HepG2 (cell line): Measurements from ENCODE around the gene MYO7A. TPM values are rescaled to one million over a fixed set of nuclear protein-coding genes. Genes with fewer than 3 reads are reported as not detected.

Source experiments
- ATAC-seq: fragments of 200-7000 bp; cut with Tn5 transposase; 3 replicates; pipeline ENCODE4 v1.9.1; 2020; ENCODE audit warnings: mild to moderate bottlenecking, moderate library complexity
- BruUV-seq: library from RNA; stranded (reverse); fragments of 400-500 nt; replicated peaks from 2 replicates; lab custom pipeline; 2021; lab: Mats Ljungman, UMichigan
- CTCF ChIA-PET: fragments of 300-600 bp; formaldehyde crosslinking; extraction: SDS; loops from one replicate; lab custom pipeline; 2021; ENCODE audit warnings: low total read pairs, inconsistent platforms, low intra/inter-chr PET ratio; lab: Yijun Ruan, JAX
- POLR2A ChIA-PET: fragments of 350-600 bp; sonication (Branson Sonifier 250); formaldehyde crosslinking; loops from one replicate; lab custom pipeline; 2020; ENCODE audit warnings: antibody characterized with exemption, inconsistent platforms; lab: Yijun Ruan, JAX
- DNase-seq: peaks from one replicate; pipeline ENCODE4 v3.0.0-alpha.2; 2015; ENCODE audit warnings: low spot score
- FAIRE-seq: peaks from 3 replicates; lab custom pipeline; 2011; peaks lifted over from hg19 to GRCh38; lab: Jason Lieb, UNC
- H2AFZ ChIP-seq: one replicate; pipeline ENCODE4 v1.6.1; 2011; ENCODE audit warnings: low read length, inconsistent platforms
- H3K27ac ChIP-seq: fragments of 300-600 bp; 3 replicates; pipeline ENCODE4 v1.8.0; 2011; ENCODE audit warnings: mixed run types, mild to moderate bottlenecking, mixed read lengths, low read length, inconsistent platforms; ENCODE audit not compliant: insufficient read depth; ENCODE audit errors: extremely low read length
- H3K27me3 ChIP-seq, 2 experiments: fragments of 200-600 bp in 1 of 2; 2 replicates in 1 of 2; 3 replicates in 1 of 2; pipeline versions ENCODE4 v1.6.0 to v1.8.0; 2011; ENCODE audit warnings: low read length in 2 of 2, mild to moderate bottlenecking in 2 of 2, moderate library complexity in 2 of 2, inconsistent platforms in 1 of 2; ENCODE audit not compliant: insufficient read depth in 2 of 2, control insufficient read depth in 1 of 2
- H3K36me3 ChIP-seq, 2 experiments: fragments of 200-600 bp in 1 of 2; replicated peaks in 1 of 2; 2 replicates in 1 of 2; 3 replicates in 1 of 2; pipeline versions ENCODE4 v1.5.1 to v1.8.0; 2011; ENCODE audit warnings: low read length in 2 of 2, inconsistent platforms in 1 of 2; ENCODE audit not compliant: insufficient read depth in 2 of 2, control insufficient read depth in 1 of 2
- H3K4me1 ChIP-seq: 2 replicates; pipeline ENCODE4 v1.5.1; 2012; ENCODE audit warnings: low read length, inconsistent platforms; ENCODE audit not compliant: insufficient read depth
- H3K4me2 ChIP-seq: 2 replicates; pipeline ENCODE4 v1.6.0; 2011; ENCODE audit warnings: low read depth, low read length, inconsistent platforms
- H3K4me3 ChIP-seq, 3 experiments: fragments of 200-600 bp in 1 of 3; sonication (generic), shearing (Covaris generic) in 1 of 3; replicated peaks in 1 of 3; 2 replicates each; pipeline ENCODE4 v1.5.1; 2011 to 2016; ENCODE audit warnings: low read length in 3 of 3, inconsistent platforms in 2 of 3, low read depth in 2 of 3, mild to moderate bottlenecking in 2 of 3, control low read depth in 1 of 3, mixed read lengths in 1 of 3; ENCODE audit not compliant: insufficient read depth in 1 of 3
- H3K79me2 ChIP-seq: one replicate; pipeline ENCODE4 v1.6.1; 2011; ENCODE audit warnings: low read length, inconsistent platforms; ENCODE audit not compliant: insufficient read depth
- H3K9ac ChIP-seq: 2 replicates; pipeline ENCODE4 v1.6.0; 2011; ENCODE audit warnings: mild to moderate bottlenecking, low read depth, low read length, inconsistent platforms; ENCODE audit not compliant: insufficient read depth
- H3K9me3 ChIP-seq: 2 replicates; pipeline ENCODE4 v1.5.1; 2012; ENCODE audit warnings: mild to moderate bottlenecking, low read length
- H4K20me1 ChIP-seq: 2 replicates; pipeline ENCODE4 v1.6.0; 2011; ENCODE audit warnings: inconsistent platforms, mild to moderate bottlenecking, low read length, moderate library complexity; ENCODE audit not compliant: insufficient read depth
- ASH2L ChIP-seq: fragments of 300-600, 200-600 bp; sonication (generic); IDR thresholded peaks from 2 replicates; pipeline ENCODE4 v1.7.0; 2017; ENCODE audit warnings: low read depth, mild to moderate bottlenecking, moderate library complexity, mixed read lengths, low read length; ENCODE audit not compliant: insufficient read length
- NFIC ChIP-seq: IDR thresholded peaks from 2 replicates; pipeline ENCODE4 v1.6.1; 2012; ENCODE audit warnings: mild to moderate bottlenecking, low read length, inconsistent platforms
- ZNF253 ChIP-seq: sonication (generic); formaldehyde crosslinking; IDR thresholded peaks from 2 replicates; pipeline ENCODE4 v1.8.0; 2022; ENCODE audit warnings: mild to moderate bottlenecking, missing genetic modification reagents, borderline replicate concordance
- ZNF746 ChIP-seq: sonication (generic); formaldehyde crosslinking; IDR thresholded peaks from 2 replicates; pipeline ENCODE4 v1.8.0; 2022; ENCODE audit warnings: mild to moderate bottlenecking, missing genetic modification reagents
- WGBS: methylation state at CpG from one replicate; pipeline ENCODE4 v1.1.6; 2017; ENCODE audit warnings: low lambda C conversion rate; 5-methylcytosine and 5-hydroxymethylcytosine counted together
- in situ Hi-C: cut with HindIII; loops from 2 replicates; pipeline ENCODE4 v1.10.0; 2017; ENCODE audit warnings: low pct_unique_long_range_greater_than_20kb; ENCODE audit not compliant: extremely low pct_ligation_motif_present
- intact Hi-C: fragments of 100-400 bp; cut with micrococcal nuclease; formaldehyde crosslinking; loops from one replicate; pipeline ENCODE4 v1.10.0; 2022; ENCODE audit not compliant: unreplicated experiment
- polyA plus RNA-seq, 8 experiments: library from polyadenylated mRNA; depleted of rRNA in 3 of 8; stranded (reverse) in 7 of 8; unstranded in 1 of 8; fragments of >200 nt; fragmentation: Illumina TruSeq in 4 of 8; extraction: Trizol in 4 of 8; gene quantifications; 2 replicates each; pipeline versions ENCODE4 v1.2.1 to v1.2.3, GENCODE V29; 2011 to 2016; ENCODE audit warnings: low read depth in 4 of 8, missing spikeins in 1 of 8, mixed read lengths in 1 of 8; ENCODE audit not compliant: insufficient read depth in 1 of 8
- total RNA-seq, 5 experiments: library from RNA; depleted of rRNA; stranded (reverse); fragments of >200 nt; fragmentation: Illumina TruSeq; extraction: Trizol; gene quantifications; 2 replicates each; pipeline ENCODE4 v1.2.3, GENCODE V29; 2016; ENCODE audit warnings: low read depth in 1 of 5
- TF ChIP-seq, protein P1 (sequence below): sonication (generic); formaldehyde crosslinking; IDR thresholded peaks from 2 replicates; pipeline ENCODE4 v1.4.0; 2020; ENCODE audit warnings: missing genetic modification reagents
- TF ChIP-seq, protein P2 (sequence below): sonication (generic); formaldehyde crosslinking; IDR thresholded peaks from 2 replicates; pipeline ENCODE4 v1.5.0; 2020; ENCODE audit warnings: mild to moderate bottlenecking, missing genetic modification reagents
- TF ChIP-seq, protein P3 (sequence below), 2 experiments: fragments of 450-650 bp in 1 of 2; sonication (generic) in 1 of 2; formaldehyde crosslinking; IDR thresholded peaks; 2 replicates each; pipeline versions ENCODE4 v1.5.0 to v1.8.0; 2020 to 2022; ENCODE audit warnings: mild to moderate bottlenecking in 1 of 2, missing genetic modification reagents in 1 of 2
- TF ChIP-seq, protein P4 (sequence below): sonication (generic); formaldehyde crosslinking; IDR thresholded peaks from 2 replicates; pipeline ENCODE4 v1.4.0; 2020; ENCODE audit warnings: mild to moderate bottlenecking, missing genetic modification reagents

Gene MYO7A
- total and polyA plus RNA-seq, 2 of the 13 experiments (the other 11 are each of a cell fraction or from before 2014, with no cell fraction given), result 7.5 to 10.0 TPM

DNA sequence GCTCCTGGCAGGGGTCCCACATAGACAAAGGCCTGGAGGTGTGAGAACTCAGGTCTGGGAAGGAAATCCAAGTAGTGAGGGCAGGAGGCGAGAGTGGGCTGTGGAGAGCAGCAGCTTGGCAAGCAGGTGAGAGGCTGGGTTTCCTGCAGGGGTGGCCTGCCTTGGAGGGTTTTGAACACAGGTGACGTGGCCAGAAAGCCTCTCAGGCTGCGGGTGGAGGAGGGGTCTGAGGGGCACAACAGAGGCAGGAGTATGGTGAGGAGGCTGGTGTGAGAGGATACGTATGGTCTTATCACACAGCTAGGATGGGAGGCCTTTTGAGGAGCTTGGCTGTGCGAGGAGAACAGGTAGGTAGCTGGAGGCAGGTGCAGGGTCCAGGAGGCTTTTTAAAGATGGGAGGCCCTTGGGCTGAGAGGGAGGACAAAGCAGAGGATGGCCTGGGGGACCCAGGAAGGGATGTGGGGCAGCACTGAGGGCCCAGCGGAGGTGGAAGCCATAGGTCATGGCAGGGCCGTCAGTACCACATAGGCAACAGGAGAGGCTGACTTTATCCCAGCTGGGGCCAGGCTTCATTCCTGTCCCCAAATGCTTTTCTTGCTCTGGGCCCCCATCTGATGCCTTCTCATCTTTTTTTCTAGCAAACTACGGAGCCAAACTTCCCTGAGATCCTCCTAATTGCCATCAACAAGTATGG is 84.4 kb downstream of the MYO7A start (continued):
- TF ChIP-seq, protein P1, sequence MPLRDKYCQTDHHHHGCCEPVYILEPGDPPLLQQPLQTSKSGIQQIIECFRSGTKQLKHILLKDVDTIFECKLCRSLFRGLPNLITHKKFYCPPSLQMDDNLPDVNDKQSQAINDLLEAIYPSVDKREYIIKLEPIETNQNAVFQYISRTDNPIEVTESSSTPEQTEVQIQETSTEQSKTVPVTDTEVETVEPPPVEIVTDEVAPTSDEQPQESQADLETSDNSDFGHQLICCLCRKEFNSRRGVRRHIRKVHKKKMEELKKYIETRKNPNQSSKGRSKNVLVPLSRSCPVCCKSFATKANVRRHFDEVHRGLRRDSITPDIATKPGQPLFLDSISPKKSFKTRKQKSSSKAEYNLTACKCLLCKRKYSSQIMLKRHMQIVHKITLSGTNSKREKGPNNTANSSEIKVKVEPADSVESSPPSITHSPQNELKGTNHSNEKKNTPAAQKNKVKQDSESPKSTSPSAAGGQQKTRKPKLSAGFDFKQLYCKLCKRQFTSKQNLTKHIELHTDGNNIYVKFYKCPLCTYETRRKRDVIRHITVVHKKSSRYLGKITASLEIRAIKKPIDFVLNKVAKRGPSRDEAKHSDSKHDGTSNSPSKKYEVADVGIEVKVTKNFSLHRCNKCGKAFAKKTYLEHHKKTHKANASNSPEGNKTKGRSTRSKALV (CRISPR knock-in tag), result no peak

DNA sequence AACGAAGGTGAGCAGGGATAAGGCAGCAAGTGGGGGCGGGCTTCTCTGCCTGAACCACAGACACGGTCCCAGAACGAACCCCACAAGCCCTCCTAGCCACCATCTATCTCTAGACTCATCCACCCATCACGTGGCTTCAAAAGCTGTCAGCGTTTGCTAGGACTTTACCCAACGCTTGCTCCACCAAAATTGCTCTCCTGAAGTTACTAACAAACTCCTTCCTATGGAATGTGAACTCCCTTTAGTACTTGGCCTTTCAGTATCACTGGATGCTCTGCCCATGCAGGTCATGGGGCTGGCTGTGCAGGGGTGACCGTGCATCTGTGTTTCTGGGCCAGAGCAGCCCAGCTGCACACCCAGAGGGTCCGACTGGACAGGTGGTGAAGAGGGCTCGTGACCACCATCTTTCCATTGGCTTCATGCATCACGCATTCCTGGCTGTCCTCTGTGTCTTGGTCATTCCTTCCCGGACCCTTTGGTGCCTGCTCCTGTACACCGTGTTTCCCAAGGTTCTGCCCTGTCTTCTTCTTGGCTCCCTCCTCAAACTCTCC is 85.1 kb downstream of the MYO7A start:
- no peaks in the 10 kb centered on the region for H3K79me2 ChIP-seq
- WGBS, result 82% methylated on average over 13 of the region's 13 CpGs
- no peak overlapping the region for H3K9ac ChIP-seq
- H2AFZ ChIP-seq, result no peak overlapping the region
- H3K4me3 ChIP-seq, result no peak overlapping the region
- FAIRE-seq (no peak), DNase-seq (no peak), ATAC-seq (no peak)
- H3K4me2 ChIP-seq, result no peak overlapping the region
- H3K27me3 ChIP-seq, result no peaks in the 10 kb centered on the region
- H3K9me3 ChIP-seq, result no peaks in the 10 kb centered on the region
- ChIA-PET POLR2A (no interaction called here), CTCF (no interaction called here)
- H3K27ac ChIP-seq, result no peak overlapping the region
- intact Hi-C loops, result no loop called here
- no peaks in the 10 kb centered on the region for H4K20me1 ChIP-seq
- 0 out of 2 replicates have a peak, but pooled peaks cover 6% of the 10 kb centered on the region for H3K4me1 ChIP-seq
- TF ChIP-seq ZNF253, result no peak
- TF ChIP-seq, protein P2, sequence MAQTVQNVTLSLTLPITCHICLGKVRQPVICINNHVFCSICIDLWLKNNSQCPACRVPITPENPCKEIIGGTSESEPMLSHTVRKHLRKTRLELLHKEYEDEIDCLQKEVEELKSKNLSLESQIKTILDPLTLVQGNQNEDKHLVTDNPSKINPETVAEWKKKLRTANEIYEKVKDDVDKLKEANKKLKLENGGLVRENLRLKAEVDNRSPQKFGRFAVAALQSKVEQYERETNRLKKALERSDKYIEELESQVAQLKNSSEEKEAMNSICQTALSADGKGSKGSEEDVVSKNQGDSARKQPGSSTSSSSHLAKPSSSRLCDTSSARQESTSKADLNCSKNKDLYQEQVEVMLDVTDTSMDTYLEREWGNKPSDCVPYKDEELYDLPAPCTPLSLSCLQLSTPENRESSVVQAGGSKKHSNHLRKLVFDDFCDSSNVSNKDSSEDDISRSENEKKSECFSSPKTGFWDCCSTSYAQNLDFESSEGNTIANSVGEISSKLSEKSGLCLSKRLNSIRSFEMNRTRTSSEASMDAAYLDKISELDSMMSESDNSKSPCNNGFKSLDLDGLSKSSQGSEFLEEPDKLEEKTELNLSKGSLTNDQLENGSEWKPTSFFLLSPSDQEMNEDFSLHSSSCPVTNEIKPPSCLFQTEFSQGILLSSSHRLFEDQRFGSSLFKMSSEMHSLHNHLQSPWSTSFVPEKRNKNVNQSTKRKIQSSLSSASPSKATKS (CRISPR knock-in tag), result no peak
- no peak for TF ChIP-seq ZNF746
- TF ChIP-seq, protein P3, sequence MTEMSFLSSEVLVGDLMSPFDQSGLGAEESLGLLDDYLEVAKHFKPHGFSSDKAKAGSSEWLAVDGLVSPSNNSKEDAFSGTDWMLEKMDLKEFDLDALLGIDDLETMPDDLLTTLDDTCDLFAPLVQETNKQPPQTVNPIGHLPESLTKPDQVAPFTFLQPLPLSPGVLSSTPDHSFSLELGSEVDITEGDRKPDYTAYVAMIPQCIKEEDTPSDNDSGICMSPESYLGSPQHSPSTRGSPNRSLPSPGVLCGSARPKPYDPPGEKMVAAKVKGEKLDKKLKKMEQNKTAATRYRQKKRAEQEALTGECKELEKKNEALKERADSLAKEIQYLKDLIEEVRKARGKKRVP (CRISPR knock-in tag; IDR thresholded peaks at IDR 0.05), result no peak
- no peak for TF ChIP-seq ASH2L
- TF ChIP-seq, protein P4, sequence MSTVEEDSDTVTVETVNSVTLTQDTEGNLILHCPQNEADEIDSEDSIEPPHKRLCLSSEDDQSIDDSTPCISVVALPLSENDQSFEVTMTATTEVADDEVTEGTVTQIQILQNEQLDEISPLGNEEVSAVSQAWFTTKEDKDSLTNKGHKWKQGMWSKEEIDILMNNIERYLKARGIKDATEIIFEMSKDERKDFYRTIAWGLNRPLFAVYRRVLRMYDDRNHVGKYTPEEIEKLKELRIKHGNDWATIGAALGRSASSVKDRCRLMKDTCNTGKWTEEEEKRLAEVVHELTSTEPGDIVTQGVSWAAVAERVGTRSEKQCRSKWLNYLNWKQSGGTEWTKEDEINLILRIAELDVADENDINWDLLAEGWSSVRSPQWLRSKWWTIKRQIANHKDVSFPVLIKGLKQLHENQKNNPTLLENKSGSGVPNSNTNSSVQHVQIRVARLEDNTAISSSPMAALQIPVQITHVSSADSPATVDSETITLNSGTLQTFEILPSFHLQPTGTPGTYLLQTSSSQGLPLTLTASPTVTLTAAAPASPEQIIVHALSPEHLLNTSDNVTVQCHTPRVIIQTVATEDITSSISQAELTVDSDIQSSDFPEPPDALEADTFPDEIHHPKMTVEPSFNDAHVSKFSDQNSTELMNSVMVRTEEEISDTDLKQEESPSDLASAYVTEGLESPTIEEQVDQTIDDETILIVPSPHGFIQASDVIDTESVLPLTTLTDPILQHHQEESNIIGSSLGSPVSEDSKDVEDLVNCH (CRISPR knock-in tag), result no peak
- TF ChIP-seq NFIC, result no peak
- TF ChIP-seq, all 625 proteins: peak for 0
- peaks cover 0 to 4% of the 10 kb centered on the region in 2 experiments; a peak in 1 of 5 replicates for H3K36me3 ChIP-seq
- in situ Hi-C loops, result no loop called here
- BruUV-seq, result no TSS peak
